Fibroblast of skin of right biceps (primary cell): ENCODE measurements around the gene ELAC2.

ENCODE experiments used
- DNase-seq: peaks from one replicate; pipeline ENCODE4 v3.0.0-alpha.2; 2013

The ELAC2 gene, protein sequence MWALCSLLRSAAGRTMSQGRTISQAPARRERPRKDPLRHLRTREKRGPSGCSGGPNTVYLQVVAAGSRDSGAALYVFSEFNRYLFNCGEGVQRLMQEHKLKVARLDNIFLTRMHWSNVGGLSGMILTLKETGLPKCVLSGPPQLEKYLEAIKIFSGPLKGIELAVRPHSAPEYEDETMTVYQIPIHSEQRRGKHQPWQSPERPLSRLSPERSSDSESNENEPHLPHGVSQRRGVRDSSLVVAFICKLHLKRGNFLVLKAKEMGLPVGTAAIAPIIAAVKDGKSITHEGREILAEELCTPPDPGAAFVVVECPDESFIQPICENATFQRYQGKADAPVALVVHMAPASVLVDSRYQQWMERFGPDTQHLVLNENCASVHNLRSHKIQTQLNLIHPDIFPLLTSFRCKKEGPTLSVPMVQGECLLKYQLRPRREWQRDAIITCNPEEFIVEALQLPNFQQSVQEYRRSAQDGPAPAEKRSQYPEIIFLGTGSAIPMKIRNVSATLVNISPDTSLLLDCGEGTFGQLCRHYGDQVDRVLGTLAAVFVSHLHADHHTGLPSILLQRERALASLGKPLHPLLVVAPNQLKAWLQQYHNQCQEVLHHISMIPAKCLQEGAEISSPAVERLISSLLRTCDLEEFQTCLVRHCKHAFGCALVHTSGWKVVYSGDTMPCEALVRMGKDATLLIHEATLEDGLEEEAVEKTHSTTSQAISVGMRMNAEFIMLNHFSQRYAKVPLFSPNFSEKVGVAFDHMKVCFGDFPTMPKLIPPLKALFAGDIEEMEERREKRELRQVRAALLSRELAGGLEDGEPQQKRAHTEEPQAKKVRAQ

GRCh38 chr17:13017655-13018459 is at the start of gene ELAC2:
Gene ELAC2, minus strand, starts transcription at chr17:13018027. Its CDS starts 80 bp downstream, at chr17:13017947.
- peak; percentile 99 for DNase-seq

DNA sequence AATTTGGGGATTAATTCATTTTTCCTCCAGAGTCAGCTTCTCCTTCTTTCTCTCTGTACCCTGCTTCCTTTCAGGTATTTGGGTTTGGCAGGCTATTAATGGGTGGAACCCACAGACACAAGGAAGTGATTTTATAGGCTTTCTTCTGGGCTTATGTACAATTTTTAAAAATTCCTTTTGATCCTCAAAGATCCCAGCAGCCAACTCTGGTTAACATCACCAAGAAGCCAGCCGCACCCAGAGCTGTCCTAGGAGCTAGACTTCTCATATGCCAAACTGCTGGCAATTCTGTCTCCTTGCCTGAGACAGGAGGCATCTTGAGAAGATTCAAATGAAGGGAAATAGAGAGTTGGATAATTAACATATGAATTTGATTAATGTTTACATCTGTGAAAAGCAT is 47.2 kb upstream of the ELAC2 start:
- DNase-seq = no peak

- peak; percentile 83 for DNase-seq
Measured at GRCh38 chr17:13055131-13055530, 37.3 kb upstream of the ELAC2 start.

GRCh38 chr17:13054666-13055065 is 36.8 kb upstream of the ELAC2 start:
- DNase-seq = no peak

DNA sequence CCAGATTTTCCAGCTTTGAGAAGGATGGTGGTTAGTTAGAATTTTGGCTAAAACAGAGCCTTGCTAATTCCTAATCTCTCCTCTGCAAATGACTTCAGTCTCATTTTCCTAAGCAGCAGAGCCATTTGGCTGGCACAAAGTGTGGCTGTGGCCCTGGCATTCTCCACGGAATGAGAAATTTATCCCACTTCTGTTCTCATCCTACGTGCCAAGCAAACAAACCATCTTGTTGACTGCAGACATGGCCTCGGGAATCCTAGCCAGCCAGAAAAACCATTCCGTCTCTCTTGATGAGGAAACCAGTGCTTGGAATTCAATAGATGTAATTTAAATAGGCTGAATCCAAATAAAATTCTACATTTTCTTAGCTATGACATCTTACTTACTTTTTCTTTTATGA is 34.1 kb upstream of the ELAC2 start:
- no peak for DNase-seq

- peak; percentile 84 for DNase-seq
Measured at GRCh38 chr17:13047011-13047606, 29.3 kb upstream of the ELAC2 start.

DNA sequence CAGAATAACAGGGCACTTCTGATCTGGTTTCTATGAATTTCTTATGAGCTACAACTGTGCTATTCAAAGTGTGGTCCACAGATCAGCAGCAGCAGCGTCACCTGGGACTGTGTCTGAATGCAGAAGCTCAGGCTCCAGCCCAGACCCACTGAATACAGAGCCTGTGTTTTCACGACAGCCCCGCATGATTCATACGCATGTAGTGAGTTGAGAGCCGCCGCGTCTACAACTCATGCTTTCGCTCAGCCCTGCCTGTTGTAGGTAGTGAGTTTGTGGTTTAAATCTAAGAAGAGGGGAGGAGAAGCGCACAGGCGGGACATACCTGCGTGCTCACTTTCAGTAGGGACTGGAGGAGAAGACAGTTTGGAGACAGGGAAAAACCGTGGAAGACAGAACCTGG is 28.5 kb upstream of the ELAC2 start:
- peak; percentile 58 for DNase-seq

GRCh38 chr17:13044572-13045065 is 26.8 kb upstream of the ELAC2 start:
- peak; percentile 72 for DNase-seq

GRCh38 chr17:13038931-13039665 is 21.3 kb upstream of the ELAC2 start:
- DNase-seq = no peak

GRCh38 chr17:13036751-13037150 is 18.9 kb upstream of the ELAC2 start:
- peak; percentile 63 for DNase-seq

GRCh38 chr17:13035420-13035819 is 17.6 kb upstream of the ELAC2 start:
- DNase-seq = no peak

DNA sequence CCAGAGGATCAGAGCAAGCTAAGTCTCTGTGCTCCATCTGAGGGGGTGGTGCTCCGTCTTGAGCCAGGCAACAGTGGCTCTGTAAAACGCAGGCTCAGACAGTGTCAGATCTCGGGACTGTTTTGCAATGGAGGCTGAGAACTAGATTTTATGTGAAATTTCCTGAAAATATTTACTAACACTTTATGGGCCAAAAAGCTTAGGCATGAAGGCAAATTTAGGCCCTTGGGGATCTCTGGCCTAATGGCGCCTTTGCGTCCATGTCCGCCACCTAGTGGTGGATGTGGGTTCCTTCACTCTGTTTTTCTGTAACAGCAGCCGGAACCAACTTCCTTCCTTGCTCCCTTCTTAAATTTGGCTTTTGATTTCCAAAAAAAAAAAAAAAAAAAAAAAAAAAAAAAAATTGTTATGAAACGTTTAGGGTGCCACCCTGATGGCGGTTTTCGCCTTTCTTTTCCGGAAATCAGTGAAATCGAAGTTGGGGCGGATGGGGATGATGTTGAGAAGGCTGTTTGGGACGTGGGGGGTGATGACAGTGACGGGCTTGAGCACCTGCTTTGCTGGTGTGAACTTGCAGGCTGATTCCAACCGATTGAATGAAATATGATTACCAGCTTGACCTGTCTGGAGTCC is 14.0 kb upstream of the ELAC2 start:
- peak; percentile 53 for DNase-seq

DNA sequence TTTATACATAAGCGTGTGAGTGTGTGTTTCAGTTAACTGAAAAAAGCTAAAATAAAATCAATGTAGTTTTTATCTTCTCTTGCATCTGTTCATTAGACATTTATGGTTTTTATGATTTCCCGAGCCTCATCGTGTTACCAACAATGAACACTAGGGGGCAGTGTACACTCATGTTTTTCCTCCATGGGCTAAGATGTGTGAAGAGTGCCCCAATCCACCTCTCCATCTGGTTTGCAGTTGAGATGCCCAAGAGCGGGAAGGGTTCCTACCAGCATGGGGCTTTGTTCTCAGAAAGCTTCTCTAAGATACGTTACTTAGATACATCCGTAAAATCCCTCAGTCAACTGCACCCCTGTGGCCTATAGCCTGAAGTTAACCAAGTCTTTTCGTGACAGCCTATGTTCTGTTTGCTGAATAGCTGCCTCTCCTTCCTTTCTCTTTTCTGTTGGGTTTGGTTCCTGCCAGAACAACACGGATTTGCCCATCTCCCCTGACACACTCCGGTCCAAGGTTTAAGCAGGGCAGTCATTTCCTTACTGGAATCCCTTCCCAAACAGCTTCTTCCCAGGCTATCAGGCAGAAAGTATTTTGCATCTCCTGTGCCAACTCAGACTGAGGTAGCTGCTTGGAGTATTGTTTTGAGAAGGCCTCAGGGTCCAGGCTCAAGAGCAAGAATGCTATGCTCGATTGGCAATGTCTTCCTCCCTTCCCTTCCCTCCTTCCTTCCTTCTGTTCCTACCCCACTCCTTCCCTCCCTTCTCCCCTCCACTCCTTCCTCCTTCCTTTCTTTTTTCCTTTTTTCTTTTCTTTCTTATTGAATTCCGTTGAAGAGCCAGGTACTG is 12.9 kb upstream of the ELAC2 start:
- peak; percentile 80 for DNase-seq

- no peak for DNase-seq
Measured at GRCh38 chr17:13030056-13030455, 12.2 kb upstream of the ELAC2 start.

DNA sequence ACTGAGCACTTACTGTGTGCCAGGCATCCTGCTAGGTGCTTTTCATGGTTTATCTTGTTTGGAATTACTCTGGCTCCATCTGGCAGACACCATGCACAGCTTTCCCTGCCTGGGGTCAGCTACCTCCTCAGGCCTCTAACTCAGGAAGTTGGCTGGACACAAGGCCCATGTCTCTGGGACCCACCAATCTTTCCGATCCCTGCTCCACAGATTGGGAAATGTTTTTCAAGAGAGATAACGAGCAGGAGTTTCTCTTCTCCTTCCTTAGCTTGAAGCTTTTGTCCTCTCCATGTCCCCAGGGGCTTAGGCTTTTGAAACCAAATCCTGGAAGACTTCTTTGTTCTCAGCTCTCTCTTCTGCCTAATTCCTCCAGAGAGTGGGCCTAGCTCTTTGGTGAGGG is 11.5 kb upstream of the ELAC2 start:
- DNase-seq = no peak

DNA sequence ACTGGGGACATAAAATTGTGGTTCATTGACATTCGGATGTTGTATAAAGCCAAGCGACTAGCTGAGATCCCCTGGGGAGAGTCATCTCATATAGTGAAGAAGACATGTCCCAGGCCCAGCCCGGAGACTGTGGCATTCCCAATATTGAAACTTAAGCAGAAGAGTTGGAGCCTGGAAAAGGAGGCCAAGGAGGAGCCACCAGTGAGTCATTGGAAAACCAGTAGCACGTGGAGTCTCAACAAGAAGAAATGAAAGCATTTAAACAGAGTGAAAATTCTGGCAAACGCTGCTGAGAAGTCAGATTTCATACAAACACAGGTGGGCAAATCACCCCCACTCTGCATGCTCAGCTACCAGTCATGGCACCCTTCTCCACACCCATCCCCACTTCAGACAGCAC is 9.4 kb upstream of the ELAC2 start:
- peak; percentile 41 for DNase-seq

GRCh38 chr17:13025687-13026086 is 7.9 kb upstream of the ELAC2 start:
- DNase-seq = no peak

GRCh38 chr17:13025258-13025627 is 7.4 kb upstream of the ELAC2 start:
- DNase-seq = no peak

- peak; percentile 54 for DNase-seq
Measured at GRCh38 chr17:13024526-13025257, 6.9 kb upstream of the ELAC2 start.

GRCh38 chr17:13024016-13024415 is 6.2 kb upstream of the ELAC2 start:
- no peak for DNase-seq
